OCI-LY1 (cell line): Measurements from ENCODE around the gene IQGAP3.

Experiments
- H2AFZ ChIP-seq: fragments of 200-600 bp; sonication (generic), shearing (Covaris generic); 2 replicates; pipeline ENCODE4 v1.6.0; 2014; ENCODE audit warnings: antibody characterized with exemption, mild to moderate bottlenecking, low read length
- H3F3A ChIP-seq: fragments of 200-600 bp; sonication (generic), shearing (Covaris generic); 2 replicates; pipeline ENCODE4 v1.6.0; 2014; ENCODE audit warnings: mild to moderate bottlenecking, antibody characterized with exemption, low read length, moderate library complexity; ENCODE audit not compliant: insufficient read depth
- H3K27ac ChIP-seq: fragments of 200-600 bp; sonication (generic); 2 replicates; pipeline ENCODE4 v1.5.1; 2014; ENCODE audit warnings: low read length, mixed run types, mild to moderate bottlenecking, low read depth; ENCODE audit not compliant: poor library complexity, severe bottlenecking
- H3K27me3 ChIP-seq: fragments of 200-600 bp; sonication (generic); 2 replicates; pipeline ENCODE4 v1.6.0; 2014; ENCODE audit warnings: antibody characterized with exemption, mild to moderate bottlenecking, low read length, moderate library complexity; ENCODE audit not compliant: insufficient read depth
- H3K36me3 ChIP-seq: fragments of 200-600 bp; sonication (generic); 2 replicates; pipeline ENCODE4 v1.6.1; 2014; ENCODE audit warnings: mild to moderate bottlenecking, antibody characterized with exemption, low read length, moderate library complexity, mixed read lengths; ENCODE audit not compliant: insufficient read depth
- H3K4me1 ChIP-seq: fragments of 200-600 bp; sonication (generic); 2 replicates; pipeline ENCODE4 v1.5.1; 2014; ENCODE audit warnings: mild to moderate bottlenecking, low read length, moderate library complexity; ENCODE audit not compliant: insufficient read depth, severe bottlenecking
- H3K4me2 ChIP-seq: fragments of 200-600 bp; sonication (generic), shearing (Covaris generic); 2 replicates; pipeline ENCODE4 v1.6.1; 2014; ENCODE audit warnings: low read length
- H3K4me3 ChIP-seq: fragments of 200-600 bp; sonication (generic); 2 replicates; pipeline ENCODE4 v1.5.1; 2014; ENCODE audit warnings: low read length, low read depth, mild to moderate bottlenecking, mixed read lengths; ENCODE audit not compliant: poor library complexity, severe bottlenecking
- H3K79me2 ChIP-seq: fragments of 200-600 bp; shearing (Covaris generic); 2 replicates; pipeline ENCODE4 v1.6.1; 2016; ENCODE audit warnings: mixed run types, low read length, mixed read lengths; ENCODE audit not compliant: insufficient read depth
- H3K9ac ChIP-seq: fragments of 200-600 bp; sonication (generic), shearing (Covaris generic); 2 replicates; pipeline ENCODE4 v1.6.1; 2014; ENCODE audit warnings: mild to moderate bottlenecking, low read length, mixed read lengths
- H3K9me2 ChIP-seq: fragments of 200-600 bp; sonication (generic), shearing (Covaris generic); 2 replicates; pipeline ENCODE4 v1.6.1; 2014; ENCODE audit warnings: low read depth, mild to moderate bottlenecking, low read length, mixed read lengths
- H3K9me3 ChIP-seq: fragments of 200-600 bp; shearing (Covaris generic); 2 replicates; pipeline ENCODE4 v1.6.1; 2014; ENCODE audit warnings: low read length, mixed read lengths
- H4K20me1 ChIP-seq: fragments of 200-600 bp; sonication (generic), shearing (Covaris generic); 2 replicates; pipeline ENCODE4 v1.6.0; 2016; ENCODE audit warnings: mild to moderate bottlenecking, low read length; ENCODE audit not compliant: insufficient read depth
- EZH2 ChIP-seq: fragments of 200-600 bp; sonication (generic), shearing (Covaris generic); IDR thresholded peaks from 2 replicates; pipeline ENCODE4 v1.8.0; 2017; ENCODE audit warnings: borderline replicate concordance, mixed run types, mild to moderate bottlenecking, antibody characterized with exemption, low read length, moderate library complexity, mixed read lengths
- TF ChIP-seq, protein P1 (sequence below): fragments of 200-600 bp; sonication (generic), shearing (Covaris generic); IDR thresholded peaks from 2 replicates; pipeline ENCODE4 v1.5.1; 2017; ENCODE audit warnings: mild to moderate bottlenecking, antibody characterized with exemption, low read length, moderate library complexity, mixed read lengths

IQGAP3 gene

GRCh38 chr1:156499842-156500542, 72.4 kb downstream of the IQGAP3 start:
- Histone ChIP-seq H3K4me1 (peaks cover 83% of the 10 kb centered on the region), H3K36me3 (peaks cover 4% of the 10 kb centered on the region; the same call in 1 of the 2 replicates), H3K9ac (peak overlapping the region; percentile 90), H4K20me1 (no peaks in the 10 kb centered on the region), H3K4me3 (peak overlapping the region; percentile 94), H3F3A (peaks cover 7% of the 10 kb centered on the region; the same call in 1 of the 2 replicates), H3K27ac (peak overlapping the region; percentile 100), H2AFZ (no peak overlapping the region), H3K4me2 (peak overlapping the region; percentile 97), H3K9me2 (no peaks in the 10 kb centered on the region), H3K79me2 (peaks cover 52% of the 10 kb centered on the region), H3K27me3 (no peaks in the 10 kb centered on the region), H3K9me3 (no peaks in the 10 kb centered on the region)
- TF ChIP-seq EZH2 = no peak
- TF ChIP-seq, protein P1, sequence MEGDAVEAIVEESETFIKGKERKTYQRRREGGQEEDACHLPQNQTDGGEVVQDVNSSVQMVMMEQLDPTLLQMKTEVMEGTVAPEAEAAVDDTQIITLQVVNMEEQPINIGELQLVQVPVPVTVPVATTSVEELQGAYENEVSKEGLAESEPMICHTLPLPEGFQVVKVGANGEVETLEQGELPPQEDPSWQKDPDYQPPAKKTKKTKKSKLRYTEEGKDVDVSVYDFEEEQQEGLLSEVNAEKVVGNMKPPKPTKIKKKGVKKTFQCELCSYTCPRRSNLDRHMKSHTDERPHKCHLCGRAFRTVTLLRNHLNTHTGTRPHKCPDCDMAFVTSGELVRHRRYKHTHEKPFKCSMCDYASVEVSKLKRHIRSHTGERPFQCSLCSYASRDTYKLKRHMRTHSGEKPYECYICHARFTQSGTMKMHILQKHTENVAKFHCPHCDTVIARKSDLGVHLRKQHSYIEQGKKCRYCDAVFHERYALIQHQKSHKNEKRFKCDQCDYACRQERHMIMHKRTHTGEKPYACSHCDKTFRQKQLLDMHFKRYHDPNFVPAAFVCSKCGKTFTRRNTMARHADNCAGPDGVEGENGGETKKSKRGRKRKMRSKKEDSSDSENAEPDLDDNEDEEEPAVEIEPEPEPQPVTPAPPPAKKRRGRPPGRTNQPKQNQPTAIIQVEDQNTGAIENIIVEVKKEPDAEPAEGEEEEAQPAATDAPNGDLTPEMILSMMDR = no peak

DNA sequence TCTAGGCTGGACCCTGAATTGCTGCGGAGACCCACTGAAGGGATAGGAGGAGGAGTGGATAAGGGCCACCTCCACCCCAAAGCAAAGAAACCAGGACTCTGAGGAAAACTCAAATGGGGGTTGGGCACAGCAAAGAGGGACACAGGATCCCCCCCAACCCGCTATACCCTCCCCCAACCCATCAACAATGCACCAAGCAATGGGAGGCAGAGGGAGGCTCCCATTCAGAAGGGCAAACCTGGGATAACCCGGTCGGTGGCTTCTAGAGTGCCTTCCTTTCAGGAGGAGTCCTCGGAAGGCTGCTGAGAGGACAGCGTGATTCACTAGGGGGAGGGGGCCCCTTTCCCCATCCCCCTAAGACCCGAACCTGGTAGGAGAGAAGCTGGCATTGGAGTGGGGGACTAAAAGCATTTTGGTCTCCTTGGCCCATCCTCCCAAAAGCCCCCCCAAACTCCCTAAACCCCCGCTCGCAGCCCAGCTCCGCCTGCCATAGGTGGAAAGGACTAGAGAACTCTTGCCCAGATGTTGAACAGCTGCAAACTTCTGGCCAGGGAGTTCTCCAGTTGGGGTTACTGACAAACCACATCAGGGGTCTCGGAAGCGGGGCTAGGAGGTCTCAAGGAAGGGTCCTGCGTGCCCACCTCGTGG, 73.0 kb downstream of the IQGAP3 start:
- no peaks in the 10 kb centered on the region for H4K20me1 ChIP-seq
- no peak for TF ChIP-seq EZH2
- TF ChIP-seq, protein P1 = no peak
- peak overlapping the region; percentile 100 for H3K27ac ChIP-seq
- H3K4me2 ChIP-seq = peak overlapping the region; percentile 97
- no peaks in the 10 kb centered on the region for H3K9me2 ChIP-seq
- H3K36me3 ChIP-seq = peaks cover 9% of the 10 kb centered on the region; the same call in 1 of the 2 replicates
- peak overlapping the region; percentile 94 for H3K4me3 ChIP-seq
- H3K27me3 ChIP-seq = no peaks in the 10 kb centered on the region
- H3K4me1 ChIP-seq = peaks cover 83% of the 10 kb centered on the region
- H2AFZ ChIP-seq = no peak overlapping the region
- H3F3A ChIP-seq = peaks cover 3% of the 10 kb centered on the region; the same call in 1 of the 2 replicates
- peaks cover 56% of the 10 kb centered on the region for H3K79me2 ChIP-seq
- no peaks in the 10 kb centered on the region for H3K9me3 ChIP-seq
- H3K9ac ChIP-seq = peak overlapping the region; percentile 90

GRCh38 chr1:156498432-156499193, 73.8 kb downstream of the IQGAP3 start:
- peak overlapping the region; percentile 100 for H3K27ac ChIP-seq

More at GRCh38 chr1:156498432-156499193, 73.8 kb downstream of the IQGAP3 start:
- H2AFZ ChIP-seq = no peak overlapping the region
- H3K4me2 ChIP-seq = peak overlapping the region; percentile 97
- H3K36me3 ChIP-seq = peaks cover 9% of the 10 kb centered on the region; the same call in 1 of the 2 replicates
- no peaks in the 10 kb centered on the region for H3K9me2 ChIP-seq
- no peak for TF ChIP-seq EZH2
- TF ChIP-seq, protein P1 = no peak
- no peaks in the 10 kb centered on the region for H3K27me3 ChIP-seq
- H3F3A ChIP-seq = no peaks in the 10 kb centered on the region
- H3K9me3 ChIP-seq = no peaks in the 10 kb centered on the region
- H3K4me3 ChIP-seq = peak overlapping the region; percentile 94
- no peaks in the 10 kb centered on the region for H4K20me1 ChIP-seq
- peak overlapping the region; percentile 90 for H3K9ac ChIP-seq
- H3K4me1 ChIP-seq = peaks cover 83% of the 10 kb centered on the region
- peaks cover 56% of the 10 kb centered on the region for H3K79me2 ChIP-seq
